ENCODE results near the gene ITFG1.

GRCh38 chr16:47473792-47474191, 12.9 kb upstream of the ITFG1 start:
- TF ChIP-seq TAF1 (IDR thresholded peaks at IDR 0.05; ENCODE audit: borderline replicate concordance, insufficient read depth, low read length): no peak
- no peak for TF ChIP-seq REST (IDR thresholded peaks at IDR 0.05; ENCODE audit: insufficient read depth in 1 of 2, low read depth in 2 of 2, low read length in 2 of 2)
